Breast epithelium (tissue), 3 donors: ENCODE measurements around the gene NDUFS3.

Source experiments
- POLR2A ChIP-seq: fragments of 450-650 bp; IDR thresholded peaks from one replicate; pipeline ENCODE4 v1.6.1; 2016; ENCODE audit warnings: antibody characterized with exemption, mild to moderate bottlenecking, moderate library complexity
- POLR2AphosphoS5 ChIP-seq, 3 donors: sonication (generic); formaldehyde crosslinking; IDR thresholded peaks; one replicate each; pipeline ENCODE4 v1.6.1; 2017; ENCODE audit warnings: antibody characterized with exemption in 3 of 3
- TF ChIP-seq, protein P1 (sequence below), 3 donors: fragments of 450-650 bp; IDR thresholded peaks; one replicate each; pipeline ENCODE4 v1.5.1; 2016 to 2017; ENCODE audit warnings: antibody characterized with exemption in 3 of 3, mild to moderate bottlenecking in 3 of 3, moderate library complexity in 3 of 3

DNA sequence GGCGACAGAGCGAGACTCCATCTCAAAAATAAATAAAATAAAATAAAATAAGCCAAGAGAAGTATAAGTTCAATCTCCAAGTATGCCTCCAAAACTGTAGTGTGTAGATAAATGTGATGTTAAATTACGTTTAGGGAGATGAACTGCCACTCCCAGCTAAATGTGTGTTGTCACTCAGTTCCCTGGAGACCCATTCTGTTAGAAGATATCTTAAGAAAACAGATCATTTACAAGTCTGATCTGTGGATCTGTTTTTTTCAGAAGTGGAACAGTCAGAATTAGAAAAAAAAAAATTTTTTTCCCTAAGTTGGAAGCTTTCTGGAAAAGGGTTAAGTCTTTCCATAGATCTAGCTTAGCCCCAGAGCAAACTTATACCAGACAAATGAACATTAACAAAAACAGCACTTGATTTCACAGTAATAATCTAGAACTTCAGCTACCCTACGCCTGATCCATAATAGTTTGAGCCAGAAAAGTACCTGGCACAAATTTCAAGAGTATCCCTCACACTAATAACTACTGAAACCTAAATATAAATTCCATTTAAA is 44.1 kb upstream of the NDUFS3 start:
- TF ChIP-seq, protein P1, sequence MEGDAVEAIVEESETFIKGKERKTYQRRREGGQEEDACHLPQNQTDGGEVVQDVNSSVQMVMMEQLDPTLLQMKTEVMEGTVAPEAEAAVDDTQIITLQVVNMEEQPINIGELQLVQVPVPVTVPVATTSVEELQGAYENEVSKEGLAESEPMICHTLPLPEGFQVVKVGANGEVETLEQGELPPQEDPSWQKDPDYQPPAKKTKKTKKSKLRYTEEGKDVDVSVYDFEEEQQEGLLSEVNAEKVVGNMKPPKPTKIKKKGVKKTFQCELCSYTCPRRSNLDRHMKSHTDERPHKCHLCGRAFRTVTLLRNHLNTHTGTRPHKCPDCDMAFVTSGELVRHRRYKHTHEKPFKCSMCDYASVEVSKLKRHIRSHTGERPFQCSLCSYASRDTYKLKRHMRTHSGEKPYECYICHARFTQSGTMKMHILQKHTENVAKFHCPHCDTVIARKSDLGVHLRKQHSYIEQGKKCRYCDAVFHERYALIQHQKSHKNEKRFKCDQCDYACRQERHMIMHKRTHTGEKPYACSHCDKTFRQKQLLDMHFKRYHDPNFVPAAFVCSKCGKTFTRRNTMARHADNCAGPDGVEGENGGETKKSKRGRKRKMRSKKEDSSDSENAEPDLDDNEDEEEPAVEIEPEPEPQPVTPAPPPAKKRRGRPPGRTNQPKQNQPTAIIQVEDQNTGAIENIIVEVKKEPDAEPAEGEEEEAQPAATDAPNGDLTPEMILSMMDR (IDR thresholded peaks at IDR 0.05), result no peak
- TF ChIP-seq POLR2A (no peak), POLR2AphosphoS5 (IDR thresholded peaks at IDR 0.05) (no peak)
